ENCODE results near the gene TMTC4.

TMTC4 gene

DNA sequence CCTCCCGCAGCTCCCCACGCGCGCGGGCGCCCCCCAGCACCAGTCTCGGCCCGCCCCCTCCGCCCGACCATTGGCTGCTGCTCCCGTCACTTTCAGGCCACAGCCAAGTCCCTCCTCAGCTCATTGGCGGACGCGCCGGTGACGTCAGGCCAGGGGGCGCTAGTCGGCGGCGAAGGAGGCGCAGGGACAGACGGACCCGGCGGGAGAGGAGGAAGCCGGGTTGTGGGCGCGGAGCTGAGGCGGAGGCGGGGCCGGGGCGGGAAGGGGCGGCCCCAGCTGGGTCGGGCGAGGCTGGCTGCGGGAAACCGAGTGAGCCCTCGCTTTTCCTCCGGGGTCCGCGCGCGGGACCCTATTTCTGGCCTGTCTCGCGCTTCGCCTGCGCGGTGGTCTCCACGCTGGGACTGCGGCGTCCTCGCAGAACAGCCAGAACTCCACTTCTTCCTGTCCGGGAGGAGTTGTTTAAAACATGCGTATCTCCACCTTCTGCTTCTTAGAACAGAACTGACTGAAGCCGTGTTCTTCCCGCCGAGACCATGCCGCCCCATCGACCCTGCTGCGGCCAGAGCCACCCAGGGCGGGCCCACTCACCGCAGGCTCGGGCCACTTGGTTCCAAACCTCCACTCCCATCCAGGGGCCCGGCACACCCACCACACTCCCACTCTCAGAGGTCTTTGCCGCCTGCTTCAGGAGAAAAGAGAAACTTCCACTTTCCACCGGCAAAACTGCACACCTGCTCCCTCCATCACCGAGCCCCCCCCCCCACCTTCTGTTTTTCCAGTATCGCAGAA is 471 bp upstream of the TMTC4 start (continued):
- peak; percentile 58; the same call in 1 of the 2 replicates for TF ChIP-seq ZEB2 (tag by site-specific recombination; IDR thresholded peaks at IDR 0.05)
- no peak for TF ChIP-seq ZNF10 (tag by site-specific recombination; IDR thresholded peaks at IDR 0.05)
- TF ChIP-seq ZNF280D (tag by site-specific recombination; IDR thresholded peaks at IDR 0.05), result no peak
- TF ChIP-seq ZNF157 (tag by site-specific recombination; IDR thresholded peaks at IDR 0.05), result no peak
- TF ChIP-seq ZNF223 (tag by site-specific recombination; IDR thresholded peaks at IDR 0.05), result no peak
- TF ChIP-seq, protein P1, sequence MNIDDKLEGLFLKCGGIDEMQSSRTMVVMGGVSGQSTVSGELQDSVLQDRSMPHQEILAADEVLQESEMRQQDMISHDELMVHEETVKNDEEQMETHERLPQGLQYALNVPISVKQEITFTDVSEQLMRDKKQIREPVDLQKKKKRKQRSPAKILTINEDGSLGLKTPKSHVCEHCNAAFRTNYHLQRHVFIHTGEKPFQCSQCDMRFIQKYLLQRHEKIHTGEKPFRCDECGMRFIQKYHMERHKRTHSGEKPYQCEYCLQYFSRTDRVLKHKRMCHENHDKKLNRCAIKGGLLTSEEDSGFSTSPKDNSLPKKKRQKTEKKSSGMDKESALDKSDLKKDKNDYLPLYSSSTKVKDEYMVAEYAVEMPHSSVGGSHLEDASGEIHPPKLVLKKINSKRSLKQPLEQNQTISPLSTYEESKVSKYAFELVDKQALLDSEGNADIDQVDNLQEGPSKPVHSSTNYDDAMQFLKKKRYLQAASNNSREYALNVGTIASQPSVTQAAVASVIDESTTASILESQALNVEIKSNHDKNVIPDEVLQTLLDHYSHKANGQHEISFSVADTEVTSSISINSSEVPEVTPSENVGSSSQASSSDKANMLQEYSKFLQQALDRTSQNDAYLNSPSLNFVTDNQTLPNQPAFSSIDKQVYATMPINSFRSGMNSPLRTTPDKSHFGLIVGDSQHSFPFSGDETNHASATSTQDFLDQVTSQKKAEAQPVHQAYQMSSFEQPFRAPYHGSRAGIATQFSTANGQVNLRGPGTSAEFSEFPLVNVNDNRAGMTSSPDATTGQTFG (tag by site-specific recombination; IDR thresholded peaks at IDR 0.05; ENCODE audit: borderline replicate concordance), result no peak
- no peak for TF ChIP-seq ZNF433 (tag by site-specific recombination; IDR thresholded peaks at IDR 0.05; ENCODE audit: low read depth)
- TF ChIP-seq KLF10 (tag by site-specific recombination; IDR thresholded peaks at IDR 0.05), result peak; percentile 66
- no peak for TF ChIP-seq ZNF561 (tag by site-specific recombination; IDR thresholded peaks at IDR 0.05; ENCODE audit: borderline replicate concordance)
- TF ChIP-seq ZBTB20 (tag by site-specific recombination; IDR thresholded peaks at IDR 0.05), result peak; percentile 77; the same call in 1 of the 2 replicates
- peak; percentile 64; the same call in 1 of the 2 replicates for TF ChIP-seq ZFP69B (tag by site-specific recombination; IDR thresholded peaks at IDR 0.05)
- TF ChIP-seq ZNF138 (tag by site-specific recombination; IDR thresholded peaks at IDR 0.05; ENCODE audit: borderline replicate concordance), result no peak
- no peak for TF ChIP-seq SETDB1 (IDR thresholded peaks at IDR 0.05; ENCODE audit: insufficient read length, low read length)
- TF ChIP-seq ZSCAN16 (tag by site-specific recombination; IDR thresholded peaks at IDR 0.05), result no peak
- TF ChIP-seq, protein P2, sequence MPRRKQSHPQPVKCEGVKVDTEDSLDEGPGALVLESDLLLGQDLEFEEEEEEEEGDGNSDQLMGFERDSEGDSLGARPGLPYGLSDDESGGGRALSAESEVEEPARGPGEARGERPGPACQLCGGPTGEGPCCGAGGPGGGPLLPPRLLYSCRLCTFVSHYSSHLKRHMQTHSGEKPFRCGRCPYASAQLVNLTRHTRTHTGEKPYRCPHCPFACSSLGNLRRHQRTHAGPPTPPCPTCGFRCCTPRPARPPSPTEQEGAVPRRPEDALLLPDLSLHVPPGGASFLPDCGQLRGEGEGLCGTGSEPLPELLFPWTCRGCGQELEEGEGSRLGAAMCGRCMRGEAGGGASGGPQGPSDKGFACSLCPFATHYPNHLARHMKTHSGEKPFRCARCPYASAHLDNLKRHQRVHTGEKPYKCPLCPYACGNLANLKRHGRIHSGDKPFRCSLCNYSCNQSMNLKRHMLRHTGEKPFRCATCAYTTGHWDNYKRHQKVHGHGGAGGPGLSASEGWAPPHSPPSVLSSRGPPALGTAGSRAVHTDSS (tag by site-specific recombination; IDR thresholded peaks at IDR 0.05), result no peak
- no peak for TF ChIP-seq IKZF3 (tag by site-specific recombination; IDR thresholded peaks at IDR 0.05)
- TF ChIP-seq ZNF701 (tag by site-specific recombination; IDR thresholded peaks at IDR 0.05), result no peak
- TF ChIP-seq, protein P3, sequence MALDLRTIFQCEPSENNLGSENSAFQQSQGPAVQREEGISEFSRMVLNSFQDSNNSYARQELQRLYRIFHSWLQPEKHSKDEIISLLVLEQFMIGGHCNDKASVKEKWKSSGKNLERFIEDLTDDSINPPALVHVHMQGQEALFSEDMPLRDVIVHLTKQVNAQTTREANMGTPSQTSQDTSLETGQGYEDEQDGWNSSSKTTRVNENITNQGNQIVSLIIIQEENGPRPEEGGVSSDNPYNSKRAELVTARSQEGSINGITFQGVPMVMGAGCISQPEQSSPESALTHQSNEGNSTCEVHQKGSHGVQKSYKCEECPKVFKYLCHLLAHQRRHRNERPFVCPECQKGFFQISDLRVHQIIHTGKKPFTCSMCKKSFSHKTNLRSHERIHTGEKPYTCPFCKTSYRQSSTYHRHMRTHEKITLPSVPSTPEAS (tag by site-specific recombination; IDR thresholded peaks at IDR 0.05), result no peak
- peak; percentile 97 for TF ChIP-seq GLIS2 (tag by site-specific recombination; IDR thresholded peaks at IDR 0.05)
- no peak for TF ChIP-seq AEBP2 (tag by site-specific recombination; IDR thresholded peaks at IDR 0.05; ENCODE audit: borderline replicate concordance)
- no peak for TF ChIP-seq KLF7 (tag by site-specific recombination; IDR thresholded peaks at IDR 0.05; ENCODE audit: borderline replicate concordance)
- no peak for TF ChIP-seq ZNF133 (tag by site-specific recombination; IDR thresholded peaks at IDR 0.05)
- TF ChIP-seq ZNF654 (tag by site-specific recombination; IDR thresholded peaks at IDR 0.05; ENCODE audit: low read depth), result no peak
- no peak for TF ChIP-seq ZBTB11 (tag by site-specific recombination; conservative IDR thresholded peaks at IDR 0.05; ENCODE audit: low read depth)
- no peak for TF ChIP-seq ZNF670 (tag by site-specific recombination; IDR thresholded peaks at IDR 0.05; ENCODE audit: low read depth)
- peak; percentile 64; the same call in 1 of the 2 replicates for TF ChIP-seq ZNF76 (tag by site-specific recombination; IDR thresholded peaks at IDR 0.05; ENCODE audit: borderline replicate concordance, low read depth)
